Suprapubic skin (tissue), 4 donors: ENCODE measurements around the gene CELSR1.

Source experiments
- CTCF ChIP-seq, 2 donors: fragments of 200-600 bp in 1 of 2; fragments of 450-650 bp in 1 of 2; sonication (generic) in 1 of 2; IDR thresholded peaks; one replicate each; pipeline ENCODE4 v1.5.1; 2016 to 2019; ENCODE audit warnings: antibody characterized with exemption in 2 of 2, mild to moderate bottlenecking in 1 of 2, moderate library complexity in 1 of 2
- POLR2A ChIP-seq, 2 donors: fragments of 450-650 bp; IDR thresholded peaks; one replicate each; pipeline ENCODE4 v1.6.1; 2017; ENCODE audit warnings: antibody characterized with exemption in 2 of 2, mild to moderate bottlenecking in 2 of 2, moderate library complexity in 2 of 2
- POLR2AphosphoS5 ChIP-seq, 3 donors: sonication (generic); formaldehyde crosslinking; IDR thresholded peaks; one replicate each; pipeline ENCODE4 v1.6.1; 2017; ENCODE audit warnings: antibody characterized with exemption in 3 of 3

DNA sequence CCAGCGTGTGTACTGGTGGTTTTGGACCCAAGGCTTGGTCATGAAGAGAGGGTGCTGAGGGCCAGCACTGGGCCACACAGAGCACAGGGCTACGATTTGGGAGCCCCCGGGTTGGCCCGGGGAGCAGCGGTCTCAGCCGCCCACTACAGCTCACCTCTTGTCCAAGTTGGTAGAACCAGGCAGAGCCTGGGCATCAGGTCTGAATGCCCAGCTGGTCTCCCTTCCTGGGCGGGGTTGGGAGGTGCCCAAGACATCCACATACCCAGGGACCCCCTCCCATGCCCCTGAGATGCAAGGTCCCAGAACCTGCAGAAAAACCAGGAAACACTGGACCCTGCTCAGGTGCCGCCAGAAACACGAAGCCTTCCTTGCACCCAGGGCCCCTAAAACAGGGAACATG is 18.0 kb downstream of the CELSR1 start:
- TF ChIP-seq POLR2AphosphoS5 (IDR thresholded peaks at IDR 0.05) (no peak), CTCF (IDR thresholded peaks at IDR 0.05) (no peak), POLR2A (IDR thresholded peaks at IDR 0.05) (no peak)
